Rectal smooth muscle tissue (tissue), 1 donor: ENCODE results near the gene ECSCR.

Experiments
- H3K27ac ChIP-seq: one replicate; pipeline ENCODE4 v1.7.0; 2013; ENCODE audit warnings: low read depth, low read length, inconsistent platforms
- H3K27me3 ChIP-seq: one replicate; pipeline ENCODE4 v1.7.0; 2013; ENCODE audit warnings: low read length; ENCODE audit not compliant: control insufficient read depth, insufficient read depth
- H3K36me3 ChIP-seq: one replicate; pipeline ENCODE4 v1.7.0; 2013; ENCODE audit warnings: low read length; ENCODE audit not compliant: control insufficient read depth, insufficient read depth
- H3K4me1 ChIP-seq: one replicate; pipeline ENCODE4 v1.7.0; 2013; ENCODE audit warnings: low read length; ENCODE audit not compliant: control insufficient read depth, insufficient read depth
- H3K4me3 ChIP-seq: one replicate; pipeline ENCODE4 v1.7.0; 2013; ENCODE audit warnings: low read length
- H3K9ac ChIP-seq: one replicate; pipeline ENCODE4 v1.7.0; 2013; ENCODE audit warnings: low read length

ECSCR gene

GRCh38 chr5:139468421-139468931 lies 5.9 kb upstream of the ECSCR start:
- H3K4me1 ChIP-seq, result no peaks in the 10 kb centered on the region
- H3K27ac ChIP-seq, result no peak overlapping the region
- H3K27me3 ChIP-seq, result no peaks in the 10 kb centered on the region
- no peak overlapping the region for H3K9ac ChIP-seq
- H3K36me3 ChIP-seq, result no peaks in the 10 kb centered on the region
- H3K4me3 ChIP-seq, result no peak overlapping the region

GRCh38 chr5:139461698-139462097 lies 845 bp downstream of the ECSCR start:
- H3K4me1 ChIP-seq, result no peaks in the 10 kb centered on the region
- H3K27me3 ChIP-seq, result no peaks in the 10 kb centered on the region
- no peak overlapping the region for H3K27ac ChIP-seq
- no peaks in the 10 kb centered on the region for H3K36me3 ChIP-seq
- no peak overlapping the region for H3K9ac ChIP-seq
- no peak overlapping the region for H3K4me3 ChIP-seq

DNA sequence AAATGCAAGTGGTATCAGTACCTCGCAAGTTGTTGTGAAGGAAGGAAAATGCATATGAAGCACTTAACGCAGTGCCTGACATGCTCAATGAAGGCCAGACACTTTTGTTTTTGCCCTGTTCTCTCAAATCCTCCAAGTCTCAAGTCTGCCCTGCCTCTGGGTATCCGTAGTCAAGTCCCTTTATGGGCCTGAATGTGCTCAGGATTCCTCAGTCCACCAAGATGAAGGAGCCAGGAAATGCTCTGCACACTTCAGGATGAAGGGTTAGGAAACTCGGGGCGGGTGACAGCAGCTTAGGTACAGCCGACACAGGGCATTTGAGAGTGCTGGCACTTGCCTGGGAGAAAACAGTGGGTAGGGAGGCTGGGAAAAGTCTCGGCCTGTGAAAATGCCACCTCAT lies 1.4 kb downstream of the ECSCR start:
- Histone ChIP-seq H3K36me3 (no peaks in the 10 kb centered on the region), H3K27ac (no peak overlapping the region), H3K9ac (no peak overlapping the region), H3K27me3 (no peaks in the 10 kb centered on the region), H3K4me3 (no peak overlapping the region), H3K4me1 (no peaks in the 10 kb centered on the region)

- no peaks in the 10 kb centered on the region for H3K27me3 ChIP-seq
- H3K4me1 ChIP-seq, result no peaks in the 10 kb centered on the region
- H3K9ac ChIP-seq, result no peak overlapping the region
- no peaks in the 10 kb centered on the region for H3K36me3 ChIP-seq
- H3K27ac ChIP-seq, result no peak overlapping the region
- no peak overlapping the region for H3K4me3 ChIP-seq
Measured at GRCh38 chr5:139460455-139460854, 2.1 kb downstream of the ECSCR start.

DNA sequence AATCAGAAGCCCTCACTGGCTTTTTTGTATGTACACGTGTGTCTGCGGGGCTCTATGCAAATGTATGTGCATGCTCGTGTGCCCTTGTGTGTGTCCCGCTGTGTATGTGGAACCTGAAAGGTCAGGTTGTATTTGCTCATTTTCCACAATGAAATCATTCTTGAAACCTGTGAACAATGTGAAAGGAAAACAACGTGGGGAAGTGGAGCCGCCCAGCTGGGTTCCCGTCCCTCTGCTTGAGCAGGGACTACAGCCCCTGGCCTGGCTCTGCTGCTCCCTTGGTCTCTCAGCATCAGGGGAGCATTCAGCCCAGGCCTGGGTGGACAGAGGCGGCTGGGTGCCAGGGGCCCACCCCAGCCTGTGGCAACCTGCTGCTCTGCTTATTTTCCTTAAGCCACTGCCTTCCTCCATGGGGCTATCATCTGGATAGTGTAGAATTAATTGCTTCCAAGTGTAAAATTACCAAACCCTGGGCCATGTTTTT lies 3.0 kb downstream of the ECSCR start:
- no peaks in the 10 kb centered on the region for H3K27me3 ChIP-seq
- H3K9ac ChIP-seq, result no peak overlapping the region
- no peak overlapping the region for H3K4me3 ChIP-seq
- no peaks in the 10 kb centered on the region for H3K4me1 ChIP-seq
- H3K27ac ChIP-seq, result no peak overlapping the region
- no peaks in the 10 kb centered on the region for H3K36me3 ChIP-seq

GRCh38 chr5:139458580-139459407 lies 3.7 kb downstream of the ECSCR start:
- Histone ChIP-seq H3K4me1 (no peaks in the 10 kb centered on the region), H3K36me3 (no peaks in the 10 kb centered on the region), H3K27ac (no peak overlapping the region), H3K27me3 (no peaks in the 10 kb centered on the region), H3K9ac (no peak overlapping the region), H3K4me3 (no peak overlapping the region)

GRCh38 chr5:139457653-139458306 lies 4.8 kb downstream of the ECSCR start:
- H3K4me1 ChIP-seq, result no peaks in the 10 kb centered on the region
- no peak overlapping the region for H3K27ac ChIP-seq
- H3K4me3 ChIP-seq, result no peak overlapping the region

GRCh38 chr5:139457241-139457640 lies 5.3 kb downstream of the ECSCR start:
- Histone ChIP-seq H3K4me1 (no peaks in the 10 kb centered on the region), H3K36me3 (no peaks in the 10 kb centered on the region), H3K4me3 (no peak overlapping the region), H3K27ac (no peak overlapping the region), H3K9ac (no peak overlapping the region), H3K27me3 (no peaks in the 10 kb centered on the region)

More at GRCh38 chr5:139457653-139458306, 4.8 kb downstream of the ECSCR start:
- H3K27me3 ChIP-seq, result no peaks in the 10 kb centered on the region
- no peak overlapping the region for H3K9ac ChIP-seq
- no peaks in the 10 kb centered on the region for H3K36me3 ChIP-seq

DNA sequence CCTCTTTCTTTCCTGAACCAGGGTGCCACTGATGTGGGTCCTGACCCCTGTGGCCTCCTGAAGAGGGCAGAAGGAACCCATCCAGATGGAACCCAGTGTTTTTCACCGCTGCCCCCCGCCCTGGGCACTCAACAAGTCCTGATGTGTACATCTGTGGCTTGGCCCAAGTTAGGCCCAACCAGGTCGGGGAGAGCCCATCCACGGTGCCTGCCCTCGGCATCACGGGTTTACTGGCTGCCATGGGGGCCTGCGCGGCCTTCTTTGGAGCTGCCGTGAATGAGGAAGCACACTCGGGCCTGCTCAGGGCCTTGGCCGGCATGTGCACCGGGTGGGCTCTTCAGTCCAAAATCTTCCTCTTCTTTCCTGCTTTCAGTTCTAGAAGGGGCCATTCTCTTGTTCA lies 5.8 kb downstream of the ECSCR start:
- Histone ChIP-seq H3K27ac (no peak overlapping the region), H3K27me3 (no peaks in the 10 kb centered on the region)

GRCh38 chr5:139454568-139455290 lies 7.8 kb downstream of the ECSCR start:
- Histone ChIP-seq H3K9ac (no peak overlapping the region), H3K4me3 (no peak overlapping the region), H3K27me3 (no peaks in the 10 kb centered on the region), H3K36me3 (no peaks in the 10 kb centered on the region), H3K4me1 (no peaks in the 10 kb centered on the region), H3K27ac (no peak overlapping the region)

More for the DNA sequence above, 5.8 kb downstream of the ECSCR start:
- no peaks in the 10 kb centered on the region for H3K36me3 ChIP-seq
- H3K4me3 ChIP-seq, result no peak overlapping the region
- no peaks in the 10 kb centered on the region for H3K4me1 ChIP-seq
- no peak overlapping the region for H3K9ac ChIP-seq

DNA sequence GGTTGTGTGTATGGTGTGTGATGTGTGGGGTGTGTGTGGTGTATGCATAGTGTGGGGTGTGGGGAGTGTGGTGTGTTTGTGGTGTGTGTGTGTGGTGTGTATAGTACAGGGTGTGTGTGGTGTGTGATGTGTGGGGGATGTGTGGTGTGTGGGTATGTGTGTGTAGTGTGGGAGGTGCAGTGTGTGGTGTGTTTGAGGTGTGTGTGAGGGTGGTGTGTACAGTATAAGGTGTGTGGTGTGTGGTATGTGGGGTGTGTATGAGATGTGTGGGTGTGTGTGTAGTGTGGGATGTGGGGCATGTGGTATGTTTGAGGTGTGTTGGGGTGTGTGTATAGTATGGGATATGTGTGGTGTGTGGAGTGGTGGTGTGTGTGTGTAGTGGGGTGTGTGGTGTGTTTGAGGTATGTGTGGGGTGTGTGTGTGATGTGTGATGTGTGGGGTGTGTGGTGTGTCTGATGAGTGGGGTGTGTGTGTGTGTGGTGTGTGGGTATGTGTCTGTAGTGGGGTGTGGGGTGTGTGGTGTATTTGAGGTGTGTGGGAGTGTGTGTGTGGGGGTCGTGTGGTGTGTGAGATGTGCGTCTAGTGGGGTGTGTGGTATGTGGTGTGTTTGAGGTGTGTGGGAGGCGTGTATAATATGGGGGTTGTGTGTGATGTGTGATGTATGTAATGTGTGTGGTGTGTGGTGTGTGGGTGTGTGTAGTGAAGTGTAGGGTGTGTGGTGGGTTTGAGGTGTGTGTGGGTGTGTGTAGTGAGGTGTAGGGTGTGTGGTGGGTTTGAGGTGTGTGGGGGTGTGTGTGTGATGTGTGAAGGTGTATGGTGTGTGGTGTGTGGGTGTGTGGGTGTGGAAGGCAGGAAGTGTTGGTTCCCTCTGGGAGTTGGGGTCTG lies 8.6 kb downstream of the ECSCR start:
- Histone ChIP-seq H3K36me3 (no peaks in the 10 kb centered on the region), H3K27ac (no peak overlapping the region), H3K27me3 (no peaks in the 10 kb centered on the region), H3K4me1 (no peaks in the 10 kb centered on the region), H3K9ac (no peak overlapping the region), H3K4me3 (no peak overlapping the region)
